ENCODE data around the gene GLUL.

GRCh38 chr1:182348961-182349747 lies 42.4 kb downstream of the GLUL start:
- TF ChIP-seq CTCF (IDR thresholded peaks at IDR 0.05; ENCODE audit: insufficient read depth, low read length, poor library complexity, severe bottlenecking) (no peak), EZH2phosphoT487 (conservative IDR thresholded peaks at IDR 0.05; ENCODE audit: low read length) (no peak)
